Esophagus muscularis mucosa (tissue), 4 donors: ENCODE measurements around the gene PAFAH1B2. TPM values are rescaled to one million over a fixed set of nuclear protein-coding genes. Genes with fewer than 3 reads are reported as not detected.

ENCODE experiments used
- DNase-seq: peaks from one replicate; pipeline ENCODE4 v3.0.0-alpha.2; 2017; ENCODE audit errors: extremely low spot score
- H3K27ac ChIP-seq, 4 donors: fragments of 200-600 bp; sonication (generic); replicated peaks in 1 of 4; 1 replicate in 3 of 4; 2 replicates in 1 of 4; pipeline ENCODE4 v1.5.1; 2016 to 2019; ENCODE audit warnings: mild to moderate bottlenecking in 1 of 4
- H3K27me3 ChIP-seq, 4 donors: fragments of 200-600 bp; sonication (generic); one replicate each; pipeline versions ENCODE4 v1.5.1 to v1.6.0; 2016 to 2019
- H3K36me3 ChIP-seq, 4 donors: fragments of 200-600 bp; sonication (generic); one replicate each; pipeline ENCODE4 v1.5.1; 2016 to 2019
- H3K4me1 ChIP-seq, 4 donors: fragments of 200-600 bp; sonication (generic); one replicate each; pipeline ENCODE4 v1.5.1; 2016 to 2019
- H3K4me3 ChIP-seq, 4 donors: fragments of 200-600 bp; sonication (generic); 1 replicate in 2 of 4; 2 replicates in 2 of 4; pipeline ENCODE4 v1.5.1; 2016 to 2019; ENCODE audit warnings: mild to moderate bottlenecking in 4 of 4, moderate library complexity in 1 of 4
- H3K9me3 ChIP-seq, 4 donors: fragments of 200-600 bp; sonication (generic); 1 replicate in 3 of 4; 2 replicates in 1 of 4; pipeline ENCODE4 v1.5.1; 2016 to 2019
- EP300 ChIP-seq: sonication (generic); formaldehyde crosslinking; IDR thresholded peaks from one replicate; pipeline ENCODE4 v1.6.1; 2017; ENCODE audit warnings: antibody characterized with exemption
- POLR2A ChIP-seq: fragments of 450-650 bp; IDR thresholded peaks from one replicate; pipeline ENCODE4 v1.6.1; 2017; ENCODE audit warnings: antibody characterized with exemption, moderate library complexity, mild to moderate bottlenecking, low read depth
- POLR2AphosphoS5 ChIP-seq, 2 donors: sonication (generic); formaldehyde crosslinking; IDR thresholded peaks; one replicate each; pipeline ENCODE4 v1.6.1; 2017; ENCODE audit warnings: antibody characterized with exemption in 2 of 2
- WGBS: methylation state at CpG from one replicate; pipeline ENCODE4 v1.1.5; 2018; 5-methylcytosine and 5-hydroxymethylcytosine counted together
- intact Hi-C: fragments of 100-400 bp; cut with DNase I; formaldehyde crosslinking; loops from one replicate; pipeline ENCODE4 v1.15.1; 2023
- total RNA-seq, 4 donors: library from RNA; depleted of rRNA; stranded (reverse); fragments of >200 nt; gene quantifications; one replicate each; pipeline versions ENCODE4 v1.1.0 to v1.2.1, GENCODE V29; 2016
- TF ChIP-seq, protein P1 (sequence below), 3 experiments: fragments of 200-600 bp in 2 of 3; fragments of 450-650 bp in 1 of 3; sonication (generic) in 2 of 3; IDR thresholded peaks; one replicate each; pipeline ENCODE4 v1.5.1; 2017 to 2019; ENCODE audit warnings: antibody characterized with exemption in 3 of 3, mild to moderate bottlenecking in 2 of 3, moderate library complexity in 1 of 3

Gene PAFAH1B2
- total RNA-seq, 4 donors from 2014 or later = 40.3 to 63.0 (median 47.4) TPM

DNA sequence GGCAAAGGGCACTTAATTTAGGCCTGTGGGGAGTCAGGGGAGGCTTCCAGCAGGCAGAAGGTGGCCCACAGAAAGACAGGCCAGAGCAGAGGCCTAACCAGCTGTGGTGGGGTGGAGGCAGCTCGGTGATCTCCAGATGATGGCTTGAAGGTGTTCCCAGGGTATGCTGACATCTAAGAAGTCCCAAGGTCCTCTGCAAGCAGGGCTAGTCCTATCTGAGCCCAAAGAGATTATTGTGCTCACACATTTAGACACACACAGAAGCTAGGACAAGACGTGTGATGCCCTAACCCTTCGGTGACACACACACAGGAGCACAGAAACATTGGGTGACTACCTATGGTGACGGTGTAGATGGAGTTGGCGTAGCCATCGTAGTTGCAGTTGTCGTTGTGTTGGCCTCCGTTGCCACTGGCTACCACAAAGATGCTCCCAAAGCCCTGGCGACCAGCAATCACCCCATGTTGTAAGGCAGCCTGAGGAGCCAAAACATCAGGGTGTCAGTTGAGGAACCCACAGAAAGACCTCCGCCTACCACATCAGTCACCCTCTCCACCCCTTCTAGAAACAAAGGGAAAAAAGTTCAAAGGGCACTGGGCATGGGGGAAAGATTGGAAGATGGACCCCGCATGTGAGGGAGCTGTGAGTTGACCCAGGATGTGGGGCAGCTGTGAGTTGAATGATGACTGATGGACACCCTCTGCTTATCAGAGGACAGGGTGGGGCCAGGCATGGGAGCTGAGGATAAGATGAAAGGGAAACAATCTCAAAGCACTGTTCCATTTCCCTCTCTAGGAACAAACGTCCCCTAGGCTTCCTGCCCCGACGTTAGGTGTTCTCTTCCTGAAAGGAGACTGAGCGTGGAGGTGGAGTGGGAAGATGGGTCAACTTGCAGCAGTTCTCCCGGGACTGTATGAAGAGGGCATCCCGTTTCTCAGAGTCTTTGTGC lies 79.9 kb downstream of the PAFAH1B2 start:
- TF ChIP-seq, protein P1, sequence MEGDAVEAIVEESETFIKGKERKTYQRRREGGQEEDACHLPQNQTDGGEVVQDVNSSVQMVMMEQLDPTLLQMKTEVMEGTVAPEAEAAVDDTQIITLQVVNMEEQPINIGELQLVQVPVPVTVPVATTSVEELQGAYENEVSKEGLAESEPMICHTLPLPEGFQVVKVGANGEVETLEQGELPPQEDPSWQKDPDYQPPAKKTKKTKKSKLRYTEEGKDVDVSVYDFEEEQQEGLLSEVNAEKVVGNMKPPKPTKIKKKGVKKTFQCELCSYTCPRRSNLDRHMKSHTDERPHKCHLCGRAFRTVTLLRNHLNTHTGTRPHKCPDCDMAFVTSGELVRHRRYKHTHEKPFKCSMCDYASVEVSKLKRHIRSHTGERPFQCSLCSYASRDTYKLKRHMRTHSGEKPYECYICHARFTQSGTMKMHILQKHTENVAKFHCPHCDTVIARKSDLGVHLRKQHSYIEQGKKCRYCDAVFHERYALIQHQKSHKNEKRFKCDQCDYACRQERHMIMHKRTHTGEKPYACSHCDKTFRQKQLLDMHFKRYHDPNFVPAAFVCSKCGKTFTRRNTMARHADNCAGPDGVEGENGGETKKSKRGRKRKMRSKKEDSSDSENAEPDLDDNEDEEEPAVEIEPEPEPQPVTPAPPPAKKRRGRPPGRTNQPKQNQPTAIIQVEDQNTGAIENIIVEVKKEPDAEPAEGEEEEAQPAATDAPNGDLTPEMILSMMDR (IDR thresholded peaks at IDR 0.05) = no peak
- TF ChIP-seq POLR2AphosphoS5 (IDR thresholded peaks at IDR 0.05) = no peak
- no peak for TF ChIP-seq POLR2A
- TF ChIP-seq EP300 = no peak
- no peak for DNase-seq
- Histone ChIP-seq H3K36me3 (peaks cover 23 to 79% (median 59%) of the 10 kb centered on the region in 4 donors), H3K4me3 (no peak overlapping the region), H3K27ac (peak overlapping the region; percentile 84 to 95 (median 94)), H3K9me3 (no peaks in the 10 kb centered on the region), H3K4me1 (peaks cover 36 to 82% (median 77%) of the 10 kb centered on the region in 4 donors), H3K27me3 (no peaks in the 10 kb centered on the region)
- intact Hi-C loops = loop anchor here (2.0 kb wide), 1 partner anchor 25 kb away; the partner anchor contains the start of gene TAGLN
- WGBS = 78% methylated on average over 14 of the region's 17 CpGs

DNA sequence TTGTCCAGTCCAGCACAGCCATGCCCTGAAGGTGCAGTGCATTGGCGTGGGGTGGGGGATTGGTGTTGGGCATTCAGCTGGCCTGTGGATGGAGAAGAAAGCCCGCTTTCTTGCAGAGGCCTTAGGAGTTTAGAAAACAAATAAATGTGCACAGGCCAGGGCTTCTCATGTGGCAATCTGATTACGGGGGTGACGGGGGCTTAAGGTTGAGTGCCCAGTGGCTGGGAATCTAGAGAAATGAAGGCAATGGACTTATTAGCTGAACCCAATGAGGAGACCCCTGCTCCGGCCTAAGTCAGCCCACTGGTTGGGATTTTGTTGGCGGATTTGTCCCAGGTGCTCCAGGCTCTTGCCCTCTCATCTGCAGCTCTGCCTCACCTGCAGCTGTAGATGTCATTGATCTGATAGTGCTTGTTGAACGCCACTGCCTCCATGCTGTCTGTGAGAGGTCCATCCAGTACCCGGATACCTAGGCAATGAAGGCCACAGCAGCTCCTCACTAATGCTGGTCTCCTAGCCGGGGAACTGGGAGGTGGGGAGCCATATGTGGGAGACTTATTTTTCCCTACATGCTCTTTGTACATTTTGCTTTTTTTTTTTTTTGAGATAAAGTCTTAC lies 81.6 kb downstream of the PAFAH1B2 start:
- Histone ChIP-seq H3K27me3 (no peaks in the 10 kb centered on the region), H3K4me1 (peaks cover 25 to 82% (median 75%) of the 10 kb centered on the region in 4 donors), H3K36me3 (peaks cover 33 to 83% (median 65%) of the 10 kb centered on the region in 4 donors), H3K27ac (peak overlapping the region in 3 of 4 donors; percentile 94 to 95 (median 94)), H3K4me3 (no peak overlapping the region), H3K9me3 (no peaks in the 10 kb centered on the region)
- WGBS = 88% methylated on average over 6 of the region's 9 CpGs
- intact Hi-C loops = loop anchor here (1.0 to 5.0 kb wide), 3 partner anchors 27 to 128 kb away; partner anchors contain the start of genes SIK3 and TAGLN
- no peak for TF ChIP-seq EP300
- TF ChIP-seq POLR2AphosphoS5 (IDR thresholded peaks at IDR 0.05) = no peak
- TF ChIP-seq POLR2A = no peak
- DNase-seq = no peak

Other genes starting within 250 kb of the PAFAH1B2 start
- 10 to 100 TPM; 39.5 to 53.5 (median 42.3) TPM for gene SIK3, start 45.9 kb upstream of the PAFAH1B2 start, total RNA-seq
- 10 to 100 TPM; 26.5 to 34.1 (median 29.3) TPM for gene SIDT2, start 34.5 kb downstream of the PAFAH1B2 start, total RNA-seq
- over 10,000 TPM; 12,513 to 19,293 (median 14,679) TPM for gene TAGLN, start 55.1 kb downstream of the PAFAH1B2 start, total RNA-seq
- 10 to 100 TPM; 27.8 to 43.7 (median 31.9) TPM for gene PCSK7, start 87.8 kb downstream of the PAFAH1B2 start, total RNA-seq
- gene RNF214, start 88.4 kb downstream of the PAFAH1B2 start, total RNA-seq = 10 to 100 TPM; 12.4 to 21.5 (median 18.4) TPM
- gene BACE1-AS, start 147.1 kb downstream of the PAFAH1B2 start, total RNA-seq = 10 to 100 TPM in 3 of 4 donors, 1 to 10 TPM in 1; 7.5 to 13.2 (median 11.1) TPM
- 10 to 100 TPM; 20.8 to 37.7 (median 23.9) TPM for gene BACE1, start 172.0 kb downstream of the PAFAH1B2 start, total RNA-seq
- gene CEP164, start 183.6 kb downstream of the PAFAH1B2 start, total RNA-seq = 10 to 100 TPM; 16.4 to 21.2 (median 18.7) TPM